Liver (tissue), 9 donors: ENCODE measurements around the gene EVL. TPM values are rescaled to one million over a fixed set of nuclear protein-coding genes. Genes with fewer than 3 reads are reported as not detected.

Source experiments
- DNase-seq: peaks from one replicate; pipeline ENCODE4 v3.0.0-alpha.2; 2017; ENCODE audit warnings: low spot score
- H3K27ac ChIP-seq, 2 donors: one replicate each; pipeline ENCODE4 v1.7.0; 2013; ENCODE audit warnings: inconsistent platforms in 2 of 2, low read length in 2 of 2, control low read depth in 1 of 2, low read depth in 1 of 2, mild to moderate bottlenecking in 1 of 2
- H3K27me3 ChIP-seq, 4 donors: one replicate each; pipeline versions ENCODE4 v1.6.1 to v1.7.0; 2013; ENCODE audit warnings: low read length in 3 of 4, inconsistent platforms in 1 of 4, mild to moderate bottlenecking in 1 of 4, moderate library complexity in 1 of 4; ENCODE audit not compliant: control insufficient read depth in 4 of 4, insufficient read depth in 4 of 4
- H3K36me3 ChIP-seq, 4 donors: one replicate each; pipeline versions ENCODE4 v1.6.1 to v1.7.0; 2013; ENCODE audit warnings: low read length in 3 of 4, mild to moderate bottlenecking in 3 of 4, low read depth in 1 of 4, moderate library complexity in 1 of 4; ENCODE audit not compliant: control insufficient read depth in 4 of 4, insufficient read depth in 3 of 4
- H3K4me1 ChIP-seq, 4 donors: one replicate each; pipeline versions ENCODE4 v1.6.1 to v1.7.0; 2013; ENCODE audit warnings: low read length in 3 of 4, mild to moderate bottlenecking in 3 of 4, moderate library complexity in 1 of 4; ENCODE audit not compliant: control insufficient read depth in 4 of 4, insufficient read depth in 4 of 4
- H3K4me3 ChIP-seq, 3 donors: one replicate each; pipeline versions ENCODE4 v1.6.1 to v1.7.0; 2013; ENCODE audit warnings: low read length in 3 of 3, control low read depth in 1 of 3, low read depth in 1 of 3, mild to moderate bottlenecking in 1 of 3
- H3K9ac ChIP-seq, 2 donors: one replicate each; pipeline ENCODE4 v1.7.0; 2013; ENCODE audit warnings: low read length in 2 of 2, mild to moderate bottlenecking in 2 of 2, moderate library complexity in 2 of 2, control low read depth in 1 of 2, low read depth in 1 of 2
- H3K9me3 ChIP-seq, 4 donors: one replicate each; pipeline versions ENCODE4 v1.6.1 to v1.7.0; 2013; ENCODE audit warnings: low read length in 3 of 4; ENCODE audit not compliant: control insufficient read depth in 4 of 4
- ATF3 ChIP-seq: IDR thresholded peaks from 2 replicates; pipeline ENCODE4 v1.6.1; 2016; ENCODE audit warnings: antibody characterized with exemption
- EGR1 ChIP-seq, 2 donors: IDR thresholded peaks; 2 replicates each; pipeline ENCODE4 v1.6.1; 2016 to 2018; ENCODE audit warnings: antibody characterized with exemption in 2 of 2, low read depth in 2 of 2
- FOXA1 ChIP-seq: IDR thresholded peaks from 2 replicates; pipeline ENCODE4 v1.6.1; 2016; ENCODE audit warnings: antibody characterized with exemption
- FOXA2 ChIP-seq: IDR thresholded peaks from 2 replicates; pipeline ENCODE4 v1.6.1; 2016; ENCODE audit warnings: antibody characterized with exemption
- GABPA ChIP-seq, 2 donors: IDR thresholded peaks in 1 of 2; conservative IDR thresholded peaks in 1 of 2; 2 replicates each; pipeline ENCODE4 v1.6.1; 2016; ENCODE audit warnings: antibody characterized with exemption in 2 of 2, mild to moderate bottlenecking in 1 of 2, moderate library complexity in 1 of 2
- HNF4A ChIP-seq, 2 donors: conservative IDR thresholded peaks; 2 replicates each; pipeline ENCODE4 v1.6.1; 2016; ENCODE audit warnings: antibody characterized with exemption in 2 of 2, mild to moderate bottlenecking in 2 of 2
- HNF4G ChIP-seq: IDR thresholded peaks from 2 replicates; pipeline ENCODE4 v1.6.1; 2016; ENCODE audit warnings: antibody characterized with exemption
- JUND ChIP-seq, 2 donors: IDR thresholded peaks; 2 replicates each; pipeline ENCODE4 v1.6.1; 2016; ENCODE audit warnings: antibody characterized with exemption in 2 of 2
- MAX ChIP-seq: IDR thresholded peaks from 2 replicates; pipeline ENCODE4 v1.6.1; 2016; ENCODE audit warnings: antibody characterized with exemption
- NR2F2 ChIP-seq: IDR thresholded peaks from 2 replicates; pipeline ENCODE4 v1.6.1; 2016; ENCODE audit warnings: antibody characterized with exemption
- RAD21 ChIP-seq, 2 donors: IDR thresholded peaks; 2 replicates each; pipeline ENCODE4 v1.6.1; 2016; ENCODE audit warnings: antibody characterized with exemption in 2 of 2, mild to moderate bottlenecking in 2 of 2
- REST ChIP-seq: IDR thresholded peaks from 2 replicates; pipeline ENCODE4 v1.6.1; 2016; ENCODE audit warnings: antibody characterized with exemption, mild to moderate bottlenecking
- RXRA ChIP-seq, 2 donors: IDR thresholded peaks; 2 replicates each; pipeline ENCODE4 v1.6.1; 2017 to 2018; ENCODE audit warnings: antibody characterized with exemption in 2 of 2, mild to moderate bottlenecking in 1 of 2
- SP1 ChIP-seq: IDR thresholded peaks from 2 replicates; pipeline ENCODE4 v1.6.1; 2018; ENCODE audit warnings: antibody characterized with exemption, mild to moderate bottlenecking
- TAF1 ChIP-seq: conservative IDR thresholded peaks from 2 replicates; pipeline ENCODE4 v1.6.1; 2016; ENCODE audit warnings: antibody characterized with exemption, mild to moderate bottlenecking
- YY1 ChIP-seq: IDR thresholded peaks from 2 replicates; pipeline ENCODE4 v1.6.1; 2016; ENCODE audit warnings: antibody characterized with exemption, mild to moderate bottlenecking
- WGBS: extraction: QIAGEN DNeasy Blood & Tissue Kit; methylation state at CpG from one replicate; pipeline ENCODE4 v1.1.7; 2013; 5-methylcytosine and 5-hydroxymethylcytosine counted together
- polyA plus RNA-seq, 2 donors: library from polyadenylated mRNA; stranded (reverse) in 1 of 2; unstranded in 1 of 2; fragments of 200-250 nt in 1 of 2; fragments of >200 nt in 1 of 2; fragmentation: Nextera tagmentation in 1 of 2; extraction: Ambion mirVana in 1 of 2; gene quantifications; one replicate each; pipeline versions ENCODE4 v1.2.1 to v1.2.3, GENCODE V29; 2013 to 2015
- total RNA-seq, 2 donors: library from RNA; depleted of rRNA; stranded (reverse); fragments of >200 nt; gene quantifications; one replicate each; pipeline ENCODE4 v1.2.3, GENCODE V29; 2014
- TF ChIP-seq, protein P1 (sequence below): fragments of 150-350 bp; IDR thresholded peaks from 2 replicates; pipeline ENCODE4 v1.5.1; 2017; ENCODE audit warnings: improper control_type of control experiment, low read depth, low read length; ENCODE audit not compliant: missing input control
- TF ChIP-seq, protein P2 (sequence below): IDR thresholded peaks from 2 replicates; pipeline ENCODE4 v1.6.1; 2016; ENCODE audit warnings: antibody characterized with exemption
- donor health status: healthy.
- donor health status: healthy.
- donor health status: healthy.
- donor health status: healthy.
- donor health status: healthy.

Gene EVL
- total and polyA plus RNA-seq, 4 donors: 11.3 to 85.9 (median 33.9) TPM

GRCh38 chr14:100122481-100123223, 57.4 kb downstream of the EVL start:
- Histone ChIP-seq H3K27me3 (no peaks in the 10 kb centered on the region), H3K9me3 (no peaks in the 10 kb centered on the region), H3K27ac (no peak overlapping the region), H3K4me3 (no peak overlapping the region), H3K4me1 (no peaks in the 10 kb centered on the region), H3K36me3 (peaks cover 2 to 20% (median 8%) of the 10 kb centered on the region in 4 donors), H3K9ac (no peak overlapping the region)
- 92% methylated on average over 8 of the region's 8 CpGs for WGBS
- no peak for DNase-seq
- TF ChIP-seq MAX (no peak), JUND (IDR thresholded peaks at IDR 0.05) (no peak), EGR1 (IDR thresholded peaks at IDR 0.05; ENCODE audit: low read depth in 2 of 2) (no peak), REST (no peak), TAF1 (no peak), HNF4A (conservative IDR thresholded peaks at IDR 0.05) (no peak), RAD21 (IDR thresholded peaks at IDR 0.05) (no peak), GABPA (IDR thresholded peaks at IDR 0.05 in 1 of 2, conservative IDR thresholded peaks at IDR 0.05 in 1 of 2) (no peak), RXRA (IDR thresholded peaks at IDR 0.05) (no peak), FOXA1 (no peak), YY1 (no peak), FOXA2 (no peak), NR2F2 (no peak), ATF3 (no peak), HNF4G (no peak), SP1 (no peak)
- TF ChIP-seq, protein P1, sequence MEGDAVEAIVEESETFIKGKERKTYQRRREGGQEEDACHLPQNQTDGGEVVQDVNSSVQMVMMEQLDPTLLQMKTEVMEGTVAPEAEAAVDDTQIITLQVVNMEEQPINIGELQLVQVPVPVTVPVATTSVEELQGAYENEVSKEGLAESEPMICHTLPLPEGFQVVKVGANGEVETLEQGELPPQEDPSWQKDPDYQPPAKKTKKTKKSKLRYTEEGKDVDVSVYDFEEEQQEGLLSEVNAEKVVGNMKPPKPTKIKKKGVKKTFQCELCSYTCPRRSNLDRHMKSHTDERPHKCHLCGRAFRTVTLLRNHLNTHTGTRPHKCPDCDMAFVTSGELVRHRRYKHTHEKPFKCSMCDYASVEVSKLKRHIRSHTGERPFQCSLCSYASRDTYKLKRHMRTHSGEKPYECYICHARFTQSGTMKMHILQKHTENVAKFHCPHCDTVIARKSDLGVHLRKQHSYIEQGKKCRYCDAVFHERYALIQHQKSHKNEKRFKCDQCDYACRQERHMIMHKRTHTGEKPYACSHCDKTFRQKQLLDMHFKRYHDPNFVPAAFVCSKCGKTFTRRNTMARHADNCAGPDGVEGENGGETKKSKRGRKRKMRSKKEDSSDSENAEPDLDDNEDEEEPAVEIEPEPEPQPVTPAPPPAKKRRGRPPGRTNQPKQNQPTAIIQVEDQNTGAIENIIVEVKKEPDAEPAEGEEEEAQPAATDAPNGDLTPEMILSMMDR: no peak
- TF ChIP-seq, protein P2, sequence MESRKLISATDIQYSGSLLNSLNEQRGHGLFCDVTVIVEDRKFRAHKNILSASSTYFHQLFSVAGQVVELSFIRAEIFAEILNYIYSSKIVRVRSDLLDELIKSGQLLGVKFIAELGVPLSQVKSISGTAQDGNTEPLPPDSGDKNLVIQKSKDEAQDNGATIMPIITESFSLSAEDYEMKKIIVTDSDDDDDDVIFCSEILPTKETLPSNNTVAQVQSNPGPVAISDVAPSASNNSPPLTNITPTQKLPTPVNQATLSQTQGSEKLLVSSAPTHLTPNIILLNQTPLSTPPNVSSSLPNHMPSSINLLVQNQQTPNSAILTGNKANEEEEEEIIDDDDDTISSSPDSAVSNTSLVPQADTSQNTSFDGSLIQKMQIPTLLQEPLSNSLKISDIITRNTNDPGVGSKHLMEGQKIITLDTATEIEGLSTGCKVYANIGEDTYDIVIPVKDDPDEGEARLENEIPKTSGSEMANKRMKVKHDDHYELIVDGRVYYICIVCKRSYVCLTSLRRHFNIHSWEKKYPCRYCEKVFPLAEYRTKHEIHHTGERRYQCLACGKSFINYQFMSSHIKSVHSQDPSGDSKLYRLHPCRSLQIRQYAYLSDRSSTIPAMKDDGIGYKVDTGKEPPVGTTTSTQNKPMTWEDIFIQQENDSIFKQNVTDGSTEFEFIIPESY: no peak
